Keratinocyte (primary cell): ENCODE results near the gene SKIC8. TPM values are rescaled to one million over a fixed set of nuclear protein-coding genes. Genes with fewer than 3 reads are reported as not detected.

Experiments used
- DNase-seq: peaks from one replicate; pipeline ENCODE4 v3.0.0-alpha.2; 2011; ENCODE audit warnings: low read depth, missing footprints, low spot score
- FAIRE-seq: peaks from 2 replicates; lab custom pipeline; 2011; peaks lifted over from hg19 to GRCh38; lab: Jason Lieb, UNC
- H2AFZ ChIP-seq: 2 replicates; pipeline ENCODE4 v1.6.0; 2012; ENCODE audit warnings: low read length, control low read depth, inconsistent platforms; ENCODE audit not compliant: control insufficient read depth
- H3K27ac ChIP-seq: 2 replicates; pipeline ENCODE4 v1.5.1; 2011; ENCODE audit warnings: low read length; ENCODE audit not compliant: control insufficient read depth, insufficient read depth
- H3K27me3 ChIP-seq: 3 replicates; pipeline ENCODE4 v1.6.0; 2011; ENCODE audit warnings: low read length; ENCODE audit not compliant: control insufficient read depth, insufficient read depth; ENCODE audit errors: extremely low read depth
- H3K36me3 ChIP-seq, 2 experiments: 2 replicates in 1 of 2; 3 replicates in 1 of 2; pipeline ENCODE4 v1.5.1; 2011; ENCODE audit warnings: low read length in 2 of 2, mild to moderate bottlenecking in 1 of 2; ENCODE audit not compliant: control insufficient read depth in 2 of 2, insufficient read depth in 2 of 2; ENCODE audit errors: extremely low read depth in 1 of 2
- H3K4me1 ChIP-seq: 3 replicates; pipeline ENCODE4 v1.5.1; 2011; ENCODE audit warnings: low read length; ENCODE audit not compliant: control insufficient read depth, insufficient read depth; ENCODE audit errors: extremely low read depth
- H3K4me2 ChIP-seq: 3 replicates; pipeline ENCODE4 v1.6.0; 2011; ENCODE audit warnings: low read depth, low read length; ENCODE audit not compliant: control insufficient read depth, insufficient read depth; ENCODE audit errors: extremely low read depth
- H3K4me3 ChIP-seq, 3 experiments: fragments of 200-600 bp in 1 of 3; sonication (generic) in 1 of 3; 2 replicates in 2 of 3; 3 replicates in 1 of 3; pipeline ENCODE4 v1.5.1; 2011 to 2016; ENCODE audit warnings: low read length in 3 of 3, mild to moderate bottlenecking in 3 of 3, control low read depth in 2 of 3, inconsistent platforms in 1 of 3, low read depth in 1 of 3, mixed read lengths in 1 of 3, mixed run types in 1 of 3, moderate library complexity in 1 of 3; ENCODE audit not compliant: control insufficient read depth in 2 of 3, insufficient read depth in 2 of 3; ENCODE audit errors: extremely low read depth in 1 of 3
- H3K79me2 ChIP-seq: 2 replicates; pipeline ENCODE4 v1.6.0; 2012; ENCODE audit warnings: low read length; ENCODE audit not compliant: control insufficient read depth, insufficient read depth
- H3K9ac ChIP-seq: 3 replicates; pipeline ENCODE4 v1.6.0; 2011; ENCODE audit warnings: low read length; ENCODE audit not compliant: control insufficient read depth, insufficient read depth; ENCODE audit errors: extremely low read depth
- H3K9me1 ChIP-seq: 3 replicates; pipeline ENCODE4 v1.6.0; 2011; ENCODE audit warnings: low read length; ENCODE audit not compliant: control insufficient read depth, insufficient read depth; ENCODE audit errors: extremely low read depth
- H3K9me3 ChIP-seq: 2 replicates; pipeline ENCODE4 v1.5.1; 2012; ENCODE audit warnings: low read depth, low read length; ENCODE audit not compliant: control insufficient read depth
- H4K20me1 ChIP-seq: 3 replicates; pipeline ENCODE4 v1.6.0; 2011; ENCODE audit warnings: low read length; ENCODE audit not compliant: control insufficient read depth, insufficient read depth; ENCODE audit errors: extremely low read depth
- EZH2 ChIP-seq: IDR thresholded peaks from one replicate; pipeline ENCODE4 v1.6.1; 2012; ENCODE audit warnings: inconsistent platforms, mild to moderate bottlenecking, low read length, moderate library complexity
- dilution Hi-C: fragments of 300-500 bp; cut with MboI; formaldehyde crosslinking; loops from one replicate; pipeline ENCODE4 v1.7.0; 2020; ENCODE audit warnings: low sequenced_read_pairs; ENCODE audit not compliant: extremely low pct_ligation_motif_present
- polyA plus RNA-seq, 5 experiments: library from polyadenylated mRNA; depleted of rRNA in 3 of 5; stranded (reverse) in 3 of 5; stranded (forward) in 1 of 5; unstranded in 1 of 5; fragments of >200 nt; gene quantifications; 1 replicate in 1 of 5; 2 replicates in 3 of 5; 3 replicates in 1 of 5; pipeline versions ENCODE4 v1.2.1 to v1.2.3, GENCODE V29; 2011 to 2012; ENCODE audit warnings: missing spikeins in 2 of 5, low read depth in 1 of 5, low replicate concordance in 1 of 5
- TF ChIP-seq, protein P1 (sequence below), 3 experiments: IDR thresholded peaks in 1 of 3; conservative IDR thresholded peaks in 1 of 3; optimal IDR thresholded peaks in 1 of 3; 2 replicates in 2 of 3; 3 replicates in 1 of 3; pipeline versions ENCODE3 to v1.5.1; 2011; ENCODE audit warnings: low read length in 3 of 3, mild to moderate bottlenecking in 3 of 3, moderate library complexity in 2 of 3, control low read depth in 1 of 3, inconsistent platforms in 1 of 3; ENCODE audit not compliant: insufficient read depth in 2 of 3; ENCODE audit errors: extremely low read depth in 1 of 3

The SKIC8 gene
- polyA plus RNA-seq, 1 donor (not counting 4 experiments of a cell fraction or from before 2014, with no cell fraction given), result 101 TPM

DNA sequence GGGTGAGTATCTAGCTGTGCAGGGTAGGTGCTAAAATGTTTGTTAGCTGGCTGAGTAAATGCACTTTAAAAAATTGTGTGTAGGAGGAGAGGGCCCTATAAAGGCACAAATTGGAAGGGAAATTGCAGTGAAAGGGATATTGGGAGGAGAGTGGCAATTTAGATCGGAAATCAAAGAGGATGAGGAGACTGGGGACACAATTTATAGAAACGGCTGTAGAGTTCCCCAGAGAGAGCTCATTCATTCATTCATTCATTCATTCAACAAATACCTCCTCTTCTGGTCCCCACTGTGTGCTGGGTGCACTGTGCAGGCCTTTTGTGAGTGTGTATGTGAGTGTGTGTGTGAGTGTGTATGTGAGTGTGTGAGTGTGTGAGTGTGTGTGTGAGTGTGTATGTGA, 32.6 kb downstream of the SKIC8 start:
- TF ChIP-seq EZH2, result no peak
- TF ChIP-seq, protein P1, sequence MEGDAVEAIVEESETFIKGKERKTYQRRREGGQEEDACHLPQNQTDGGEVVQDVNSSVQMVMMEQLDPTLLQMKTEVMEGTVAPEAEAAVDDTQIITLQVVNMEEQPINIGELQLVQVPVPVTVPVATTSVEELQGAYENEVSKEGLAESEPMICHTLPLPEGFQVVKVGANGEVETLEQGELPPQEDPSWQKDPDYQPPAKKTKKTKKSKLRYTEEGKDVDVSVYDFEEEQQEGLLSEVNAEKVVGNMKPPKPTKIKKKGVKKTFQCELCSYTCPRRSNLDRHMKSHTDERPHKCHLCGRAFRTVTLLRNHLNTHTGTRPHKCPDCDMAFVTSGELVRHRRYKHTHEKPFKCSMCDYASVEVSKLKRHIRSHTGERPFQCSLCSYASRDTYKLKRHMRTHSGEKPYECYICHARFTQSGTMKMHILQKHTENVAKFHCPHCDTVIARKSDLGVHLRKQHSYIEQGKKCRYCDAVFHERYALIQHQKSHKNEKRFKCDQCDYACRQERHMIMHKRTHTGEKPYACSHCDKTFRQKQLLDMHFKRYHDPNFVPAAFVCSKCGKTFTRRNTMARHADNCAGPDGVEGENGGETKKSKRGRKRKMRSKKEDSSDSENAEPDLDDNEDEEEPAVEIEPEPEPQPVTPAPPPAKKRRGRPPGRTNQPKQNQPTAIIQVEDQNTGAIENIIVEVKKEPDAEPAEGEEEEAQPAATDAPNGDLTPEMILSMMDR (optimal IDR thresholded peaks at IDR 0.05 in 1 of 3, IDR thresholded peaks at IDR 0.05 in 1 of 3, conservative IDR thresholded peaks at IDR 0.05 in 1 of 3; ENCODE audit: extremely low read depth in 1 of 3, insufficient read depth in 2 of 3, low read length in 3 of 3), result no peak

DNA sequence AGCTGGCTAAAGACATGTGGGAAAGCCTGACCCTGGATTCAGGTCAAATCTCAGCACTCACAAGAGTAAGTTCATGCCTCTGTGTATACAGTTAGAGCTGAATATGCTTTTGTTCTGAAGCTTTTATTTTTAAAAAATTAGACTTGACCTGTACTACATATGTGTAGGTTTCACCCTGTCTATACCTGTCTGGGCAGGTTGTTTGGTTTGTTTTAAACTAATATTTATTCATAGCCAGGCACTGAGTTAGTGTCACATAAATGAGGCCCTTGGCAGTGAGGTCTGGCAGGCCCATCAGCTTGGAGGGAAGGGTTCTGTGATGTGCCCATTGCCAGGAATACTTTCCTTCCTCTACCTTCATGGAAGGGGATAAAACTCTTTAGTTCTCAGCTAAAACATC, 33.2 kb downstream of the SKIC8 start:
- H3K27me3 ChIP-seq, result no peaks in the 10 kb centered on the region
- H3K27ac ChIP-seq, result no peak overlapping the region
- dilution Hi-C loops, result no loop called here
- H3K9me3 ChIP-seq, result no peaks in the 10 kb centered on the region
- H3K4me3 ChIP-seq, result no peak overlapping the region
- H3K9ac ChIP-seq, result peak overlapping the region; percentile 0
- H3K79me2 ChIP-seq, result no peaks in the 10 kb centered on the region
- TF ChIP-seq, protein P1 (optimal IDR thresholded peaks at IDR 0.05 in 1 of 3, IDR thresholded peaks at IDR 0.05 in 1 of 3, conservative IDR thresholded peaks at IDR 0.05 in 1 of 3; ENCODE audit: extremely low read depth in 1 of 3, insufficient read depth in 2 of 3, low read length in 3 of 3), result no peak
- no peak for TF ChIP-seq EZH2
- H3K4me2 ChIP-seq, result peak overlapping the region; percentile 80
- DNase-seq (no peak), FAIRE-seq (no peak)
- H3K9me1 ChIP-seq, result no peaks in the 10 kb centered on the region
- no peaks in the 10 kb centered on the region for H4K20me1 ChIP-seq
- no peak overlapping the region for H2AFZ ChIP-seq
- H3K36me3 ChIP-seq, result no peaks in the 10 kb centered on the region
- H3K4me1 ChIP-seq, result peaks cover 18% of the 10 kb centered on the region

More for the DNA sequence above, 32.6 kb downstream of the SKIC8 start:
- Histone ChIP-seq H3K4me3 (no peak overlapping the region), H3K9ac (peak overlapping the region; percentile 0), H3K4me1 (peaks cover 18% of the 10 kb centered on the region), H3K9me3 (no peaks in the 10 kb centered on the region), H3K36me3 (no peaks in the 10 kb centered on the region), H3K9me1 (no peaks in the 10 kb centered on the region), H3K4me2 (no peak overlapping the region), H4K20me1 (no peaks in the 10 kb centered on the region), H2AFZ (no peak overlapping the region), H3K27ac (no peak overlapping the region), H3K79me2 (no peaks in the 10 kb centered on the region), H3K27me3 (no peaks in the 10 kb centered on the region)
- no peak for FAIRE-seq
- dilution Hi-C loops, result no loop called here
- no peak for DNase-seq
